ENCODE measurements around the gene ULK4.

DNA sequence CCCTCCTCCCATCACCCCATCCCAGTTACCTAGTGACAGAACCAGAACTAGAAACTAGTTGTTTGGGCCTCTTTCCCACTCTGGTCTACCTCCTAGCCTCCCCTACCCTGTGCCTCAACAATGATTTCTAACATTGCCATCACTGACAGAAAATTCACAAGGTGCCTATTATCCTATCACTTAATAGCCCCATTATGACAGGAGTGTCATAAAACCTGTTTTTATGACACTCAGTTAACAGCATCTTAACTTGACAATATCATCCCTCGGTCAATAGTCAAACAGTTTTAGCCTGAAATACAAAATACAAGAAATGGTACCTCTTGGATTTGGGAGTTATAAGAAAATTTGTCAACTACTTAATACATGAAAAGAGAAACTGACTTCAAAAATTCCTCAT is 46.5 kb downstream of the ULK4 start:
- no peak for TF ChIP-seq EZH2phosphoT487 (IDR thresholded peaks at IDR 0.05; ENCODE audit: borderline replicate concordance, low read length)
- no peak for TF ChIP-seq CTCF (IDR thresholded peaks at IDR 0.05; ENCODE audit: low read depth, low read length, poor library complexity, severe bottlenecking)

All from DOHH2 (cell line).